ENCODE results near the gene TMEM270. TPM values are rescaled to one million over a fixed set of nuclear protein-coding genes. Genes with fewer than 3 reads are reported as not detected.

TMEM270 gene
- polyA plus RNA-seq, 1 of the 3 experiments (the other 2 are of a cell fraction): 0.71 TPM

DNA sequence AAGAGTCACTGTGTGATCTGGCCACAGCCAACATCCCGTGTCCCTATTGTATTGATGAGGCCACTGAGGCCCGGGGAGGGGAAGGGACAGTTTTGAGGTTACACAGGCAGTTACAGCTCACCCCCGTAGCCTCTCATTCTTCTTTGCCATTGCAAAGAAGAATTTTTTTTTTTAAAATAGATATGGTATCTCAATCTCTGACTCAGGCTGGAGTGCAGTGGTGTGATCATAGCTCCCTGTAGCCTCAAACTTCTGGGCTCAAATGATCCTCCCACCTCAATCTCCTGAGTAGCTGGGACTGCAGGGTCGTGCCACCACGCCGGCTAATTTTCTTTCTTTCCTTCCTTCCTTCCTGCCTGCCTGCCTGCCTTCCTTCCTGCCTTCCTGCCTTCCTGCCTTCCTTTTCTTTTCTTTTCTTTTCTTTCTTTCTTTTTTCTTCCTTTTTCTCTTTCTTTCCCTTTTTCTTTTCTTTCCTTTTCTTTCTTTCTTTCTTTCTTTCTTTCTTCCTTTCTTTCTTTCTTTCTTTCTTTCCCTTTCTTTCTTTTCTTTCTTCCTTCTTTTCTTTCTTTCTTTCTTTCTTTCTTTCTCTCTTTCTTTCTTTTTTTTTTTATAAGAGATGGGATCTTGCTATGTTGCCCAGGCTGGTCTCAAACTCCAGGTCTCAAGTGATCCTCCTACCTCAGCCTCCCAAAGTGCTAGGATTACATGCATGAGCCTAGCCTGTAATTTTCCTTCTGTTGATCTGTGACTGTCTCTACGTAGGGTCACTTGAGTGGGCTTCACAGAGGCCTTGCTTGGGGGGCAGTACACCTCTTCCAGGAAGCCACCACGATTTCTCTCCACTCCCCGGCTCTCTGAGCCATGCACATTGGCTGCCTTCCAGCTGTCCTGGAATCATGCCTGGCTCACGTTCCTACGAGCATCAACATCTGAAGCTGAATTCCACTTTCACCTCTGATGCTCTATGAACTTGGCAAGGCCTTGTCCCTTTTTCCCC, 31.3 kb downstream of the TMEM270 start:
- CTCF ChIA-PET: interaction anchor here (0.8 to 2.9 kb wide), 6 partner anchors 8 to 134 kb away, joined by 3 to 15 read pairs (median 4); no protein-coding TSS in a partner anchor
- peaks cover 26 to 28% of the 10 kb centered on the region in 2 experiments; a peak in 3 of 4 replicates for H3K4me1 ChIP-seq (ENCODE audit: control insufficient read depth in 1 of 2, insufficient read depth in 2 of 2, low read depth in 1 of 2, low read length in 1 of 2)
- TF ChIP-seq YY1 (IDR thresholded peaks at IDR 0.05; ENCODE audit: low read depth): no peak
- TF ChIP-seq FOSL2 (IDR thresholded peaks at IDR 0.05; ENCODE audit: borderline replicate concordance, low read depth): no peak; the same call in 1 of the 2 replicates
- TF ChIP-seq, protein P1, sequence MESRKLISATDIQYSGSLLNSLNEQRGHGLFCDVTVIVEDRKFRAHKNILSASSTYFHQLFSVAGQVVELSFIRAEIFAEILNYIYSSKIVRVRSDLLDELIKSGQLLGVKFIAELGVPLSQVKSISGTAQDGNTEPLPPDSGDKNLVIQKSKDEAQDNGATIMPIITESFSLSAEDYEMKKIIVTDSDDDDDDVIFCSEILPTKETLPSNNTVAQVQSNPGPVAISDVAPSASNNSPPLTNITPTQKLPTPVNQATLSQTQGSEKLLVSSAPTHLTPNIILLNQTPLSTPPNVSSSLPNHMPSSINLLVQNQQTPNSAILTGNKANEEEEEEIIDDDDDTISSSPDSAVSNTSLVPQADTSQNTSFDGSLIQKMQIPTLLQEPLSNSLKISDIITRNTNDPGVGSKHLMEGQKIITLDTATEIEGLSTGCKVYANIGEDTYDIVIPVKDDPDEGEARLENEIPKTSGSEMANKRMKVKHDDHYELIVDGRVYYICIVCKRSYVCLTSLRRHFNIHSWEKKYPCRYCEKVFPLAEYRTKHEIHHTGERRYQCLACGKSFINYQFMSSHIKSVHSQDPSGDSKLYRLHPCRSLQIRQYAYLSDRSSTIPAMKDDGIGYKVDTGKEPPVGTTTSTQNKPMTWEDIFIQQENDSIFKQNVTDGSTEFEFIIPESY (IDR thresholded peaks at IDR 0.05; ENCODE audit: borderline replicate concordance, low read depth): no peak
- TF ChIP-seq, protein P2, sequence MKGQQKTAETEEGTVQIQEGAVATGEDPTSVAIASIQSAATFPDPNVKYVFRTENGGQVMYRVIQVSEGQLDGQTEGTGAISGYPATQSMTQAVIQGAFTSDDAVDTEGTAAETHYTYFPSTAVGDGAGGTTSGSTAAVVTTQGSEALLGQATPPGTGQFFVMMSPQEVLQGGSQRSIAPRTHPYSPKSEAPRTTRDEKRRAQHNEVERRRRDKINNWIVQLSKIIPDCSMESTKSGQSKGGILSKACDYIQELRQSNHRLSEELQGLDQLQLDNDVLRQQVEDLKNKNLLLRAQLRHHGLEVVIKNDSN (IDR thresholded peaks at IDR 0.05; ENCODE audit: borderline replicate concordance, low read depth): no peak
- peak; percentile 44; the same call in 1 of the 2 replicates for TF ChIP-seq SIN3A (IDR thresholded peaks at IDR 0.05; ENCODE audit: borderline replicate concordance, low read depth, low read length)
- peak; percentile 42; the same call in 1 of the 2 replicates for TF ChIP-seq POLR2AphosphoS5 (IDR thresholded peaks at IDR 0.05; ENCODE audit: low read depth, low read length)
- no peak for TF ChIP-seq FOXJ3 (CRISPR knock-in tag; IDR thresholded peaks at IDR 0.05)
- no peak for TF ChIP-seq RFX5 (IDR thresholded peaks at IDR 0.05; ENCODE audit: low read length)
- no peak for TF ChIP-seq CTCF (IDR thresholded peaks at IDR 0.05)
- peak; percentile 59 for TF ChIP-seq RCOR1 (IDR thresholded peaks at IDR 0.05; ENCODE audit: low read length)
- TF ChIP-seq GATA2 (CRISPR knock-in tag; IDR thresholded peaks at IDR 0.05): no peak
- TF ChIP-seq TEAD4 (IDR thresholded peaks at IDR 0.05; ENCODE audit: borderline replicate concordance, insufficient read depth): 0 out of 2 replicates have a peak, but pooled peaks have one; percentile 67
- no peak for TF ChIP-seq NRF1 (IDR thresholded peaks at IDR 0.05; ENCODE audit: low read depth, low read length)
- TF ChIP-seq TCF12 (IDR thresholded peaks at IDR 0.05): peak; percentile 66
- TF ChIP-seq, protein P3, sequence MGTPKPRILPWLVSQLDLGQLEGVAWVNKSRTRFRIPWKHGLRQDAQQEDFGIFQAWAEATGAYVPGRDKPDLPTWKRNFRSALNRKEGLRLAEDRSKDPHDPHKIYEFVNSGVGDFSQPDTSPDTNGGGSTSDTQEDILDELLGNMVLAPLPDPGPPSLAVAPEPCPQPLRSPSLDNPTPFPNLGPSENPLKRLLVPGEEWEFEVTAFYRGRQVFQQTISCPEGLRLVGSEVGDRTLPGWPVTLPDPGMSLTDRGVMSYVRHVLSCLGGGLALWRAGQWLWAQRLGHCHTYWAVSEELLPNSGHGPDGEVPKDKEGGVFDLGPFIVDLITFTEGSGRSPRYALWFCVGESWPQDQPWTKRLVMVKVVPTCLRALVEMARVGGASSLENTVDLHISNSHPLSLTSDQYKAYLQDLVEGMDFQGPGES (IDR thresholded peaks at IDR 0.05; ENCODE audit: low read depth, low read length): no peak
- TF ChIP-seq, protein P4, sequence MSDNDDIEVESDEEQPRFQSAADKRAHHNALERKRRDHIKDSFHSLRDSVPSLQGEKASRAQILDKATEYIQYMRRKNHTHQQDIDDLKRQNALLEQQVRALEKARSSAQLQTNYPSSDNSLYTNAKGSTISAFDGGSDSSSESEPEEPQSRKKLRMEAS (IDR thresholded peaks at IDR 0.05; ENCODE audit: low read depth): peak; percentile 67; the same call in 1 of the 2 replicates
- no peak for TF ChIP-seq CHD2 (IDR thresholded peaks at IDR 0.05; ENCODE audit: low read length, partially characterized antibody)
- no peak for TF ChIP-seq JUND (IDR thresholded peaks at IDR 0.05)
- no peak for TF ChIP-seq TAF1 (IDR thresholded peaks at IDR 0.05; ENCODE audit: borderline replicate concordance, low read depth, low read length)
- TF ChIP-seq RAD21 (IDR thresholded peaks at IDR 0.05; ENCODE audit: low read length): no peak
- 0 out of 2 replicates have a peak, but pooled peaks have one; percentile 33 for TF ChIP-seq REST (IDR thresholded peaks at IDR 0.05; ENCODE audit: low read depth, low read length)

More for the DNA sequence above, 31.3 kb downstream of the TMEM270 start:
- no peaks in the 10 kb centered on the region for H3K9me3 ChIP-seq
- no peak overlapping the region for H3K4me3 ChIP-seq (ENCODE audit: low read depth in 2 of 2, low read length in 1 of 2)
- POLR2A ChIA-PET: interaction anchor here (0.9 kb wide), 1 partner anchor 8 kb away, joined by 3 read pairs; no protein-coding TSS in a partner anchor
- H3F3A ChIP-seq (replicated peaks; ENCODE audit: insufficient read depth): peaks cover 63% of the 10 kb centered on the region
- peak overlapping the region in 1 of 2 experiments; percentile 93; a peak in 2 of 4 replicates for H3K27ac ChIP-seq (ENCODE audit: low read depth in 2 of 2, low read length in 1 of 2)
- no peaks in the 10 kb centered on the region for H3K27me3 ChIP-seq (ENCODE audit: insufficient read depth)
- H3K79me2 ChIP-seq (ENCODE audit: insufficient read depth): no peaks in the 10 kb centered on the region
- peak overlapping the region; percentile 66; the same call in 1 of the 2 replicates for H3K4me2 ChIP-seq
- no peaks in the 10 kb centered on the region for H3K36me3 ChIP-seq (replicated peaks in 1 of 2; ENCODE audit: control insufficient read depth in 1 of 2, insufficient read depth in 2 of 2, low read length in 1 of 2)
- no peaks in the 10 kb centered on the region for H3K9me2 ChIP-seq
- no peaks in the 10 kb centered on the region for H4K20me1 ChIP-seq (ENCODE audit: insufficient read depth)
- peak overlapping the region; percentile 59; the same call in 1 of the 2 replicates for H3K9ac ChIP-seq
- DNase-seq: no peak
- H2AFZ ChIP-seq (ENCODE audit: low read depth): no peak overlapping the region
- WGBS (ENCODE audit: low lambda C conversion rate): 52% methylated on average over 11 of the region's 11 CpGs

All from SK-N-SH (cell line).